ENCODE measurements around the gene PTTG1.
A peak's percentile ranks its signal among the peaks of the same experiment; 100 is the strongest.

The PTTG1 gene

GRCh38 chr5:160455600-160455999 is 33.9 kb downstream of the PTTG1 start:
- no peak for DNase-seq (ENCODE audit: low spot score)

- no peak for DNase-seq (ENCODE audit: low spot score)
Measured at GRCh38 chr5:160456480-160457177, 35.0 kb downstream of the PTTG1 start.

GRCh38 chr5:160457252-160457651 is 35.6 kb downstream of the PTTG1 start:
- no peak for DNase-seq (ENCODE audit: low spot score)

- DNase-seq (ENCODE audit: low spot score): no peak
Measured at GRCh38 chr5:160458806-160459800, 37.4 kb downstream of the PTTG1 start.

GRCh38 chr5:160460377-160461049 is 38.9 kb downstream of the PTTG1 start:
- no peak for DNase-seq (ENCODE audit: low spot score)

GRCh38 chr5:160461378-160461777 is 39.7 kb downstream of the PTTG1 start:
- DNase-seq (ENCODE audit: low spot score): no peak

GRCh38 chr5:160462167-160462566 is 40.5 kb downstream of the PTTG1 start:
- DNase-seq (ENCODE audit: low spot score): no peak

GRCh38 chr5:160463227-160463626 is 41.6 kb downstream of the PTTG1 start:
- DNase-seq (ENCODE audit: low spot score): no peak

GRCh38 chr5:160463740-160464465 is 42.2 kb downstream of the PTTG1 start:
- peak; percentile 33 for DNase-seq (ENCODE audit: low spot score)

- no peak for DNase-seq (ENCODE audit: low spot score)
Measured at GRCh38 chr5:160464466-160464797, 42.8 kb downstream of the PTTG1 start.

GRCh38 chr5:160466116-160466515 is 44.5 kb downstream of the PTTG1 start:
- no peak for DNase-seq (ENCODE audit: low spot score)

- peak; percentile 23 for DNase-seq (ENCODE audit: low spot score)
Measured at GRCh38 chr5:160466889-160467554, 45.4 kb downstream of the PTTG1 start.

GRCh38 chr5:160467555-160468362 is 46.1 kb downstream of the PTTG1 start:
- DNase-seq (ENCODE audit: low spot score): peak; percentile 59

GRCh38 chr5:160468363-160468975 is 46.8 kb downstream of the PTTG1 start:
- DNase-seq (ENCODE audit: low spot score): no peak

- no peak for DNase-seq (ENCODE audit: low spot score)
Measured at GRCh38 chr5:160469156-160470144, 47.8 kb downstream of the PTTG1 start.

- no peak for DNase-seq (ENCODE audit: low spot score)
Measured at GRCh38 chr5:160470437-160471361, 49.0 kb downstream of the PTTG1 start.

GRCh38 chr5:160471761-160472160 is 50.1 kb downstream of the PTTG1 start:
- DNase-seq (ENCODE audit: low spot score): no peak

GRCh38 chr5:160472482-160472881 is 50.8 kb downstream of the PTTG1 start:
- no peak for DNase-seq (ENCODE audit: low spot score)
